ENCODE results near the gene IGF1R.

GRCh38 chr15:98924401-98925049 lies 276.2 kb downstream of the IGF1R start:
- no peak for TF ChIP-seq CTCF (IDR thresholded peaks at IDR 0.05)
- no peak for TF ChIP-seq EZH2 (IDR thresholded peaks at IDR 0.05)
- TF ChIP-seq EZH2phosphoT487 (IDR thresholded peaks at IDR 0.05) = no peak

All from neural progenitor cell (in vitro differentiated cells).